ENCODE data around the gene IL17REL. TPM values are rescaled to one million over a fixed set of nuclear protein-coding genes. Genes with fewer than 3 reads are reported as not detected.

The IL17REL gene
- total RNA-seq, 1 donor = not detected

DNA sequence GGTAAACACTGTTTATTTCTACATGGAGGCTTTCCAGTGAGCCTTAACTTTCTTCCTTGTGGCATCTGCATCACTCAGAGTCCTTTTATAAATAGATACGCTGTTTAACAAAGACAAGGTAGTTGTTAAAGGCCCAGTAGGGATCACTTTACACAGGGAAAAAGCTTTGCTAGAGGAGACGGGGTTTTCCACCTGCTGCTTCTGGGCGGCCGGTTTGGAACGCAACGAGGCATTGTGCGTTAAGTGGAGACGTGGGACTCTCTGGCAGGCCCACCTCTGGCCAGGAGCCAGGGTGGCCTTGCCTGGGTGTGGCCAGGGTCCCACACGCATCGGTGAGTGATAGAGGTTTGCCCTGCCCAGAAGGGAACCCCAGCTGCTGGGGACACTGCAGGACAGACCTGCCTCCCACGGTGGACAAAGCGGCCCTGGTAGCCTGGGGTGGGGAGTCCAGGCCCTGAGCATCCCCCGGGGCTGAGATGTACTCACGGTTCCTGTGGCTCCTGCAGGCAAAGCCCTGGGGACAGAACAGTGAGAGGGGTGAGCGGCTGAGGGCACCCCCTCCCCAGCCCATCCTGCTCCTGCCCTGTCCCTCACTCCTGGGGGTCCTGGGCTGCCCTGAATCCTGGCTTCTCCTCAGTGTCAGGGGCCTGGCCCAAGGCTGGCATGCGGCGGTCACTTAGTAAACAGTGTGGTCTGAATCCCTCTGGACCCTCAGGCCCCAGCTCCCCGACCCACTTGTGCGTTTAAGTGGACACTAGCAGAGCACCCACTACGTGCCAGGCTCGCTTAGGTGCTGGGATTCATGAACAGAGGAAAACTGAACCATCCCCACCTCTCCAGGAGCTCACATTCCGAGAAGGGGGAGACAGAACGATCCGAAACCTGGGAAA is 4.2 kb downstream of the IL17REL start:
- peaks cover 7% of the 10 kb centered on the region for H3K4me1 ChIP-seq (ENCODE audit: insufficient read depth, low read length)
- H3K27me3 ChIP-seq (ENCODE audit: insufficient read depth, low read length) = peaks cover 7% of the 10 kb centered on the region
- H3K4me3 ChIP-seq (ENCODE audit: low read length) = no peak overlapping the region
- no peaks in the 10 kb centered on the region for H3K9me3 ChIP-seq (ENCODE audit: low read depth, low read length)

DNA sequence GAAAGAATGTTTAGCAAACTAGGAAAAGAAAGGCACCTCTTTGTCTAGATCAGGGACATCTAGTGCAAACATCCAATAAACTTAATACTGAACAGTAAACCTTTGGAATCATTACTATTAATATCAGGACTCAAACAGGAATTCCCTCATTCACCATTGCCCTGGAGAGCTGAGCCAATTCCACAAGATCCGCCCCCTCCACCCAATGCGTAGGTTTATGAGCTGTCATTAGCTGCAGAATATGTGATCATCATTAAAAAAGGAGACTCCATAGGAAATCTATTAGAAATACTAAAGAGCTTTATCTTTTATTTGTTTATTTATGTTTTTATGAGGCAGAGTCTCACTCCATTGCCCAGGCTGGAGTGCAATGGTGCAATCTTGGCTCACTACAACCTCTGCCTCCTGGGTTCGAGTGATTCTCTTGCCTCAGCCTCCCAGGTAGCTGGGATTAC is 5.5 kb downstream of the IL17REL start:
- Histone ChIP-seq H3K4me1 (ENCODE audit: insufficient read depth, low read length) (peaks cover 7% of the 10 kb centered on the region), H3K4me3 (ENCODE audit: low read length) (no peak overlapping the region), H3K9me3 (ENCODE audit: low read depth, low read length) (no peaks in the 10 kb centered on the region), H3K27me3 (ENCODE audit: insufficient read depth, low read length) (peaks cover 7% of the 10 kb centered on the region)

DNA sequence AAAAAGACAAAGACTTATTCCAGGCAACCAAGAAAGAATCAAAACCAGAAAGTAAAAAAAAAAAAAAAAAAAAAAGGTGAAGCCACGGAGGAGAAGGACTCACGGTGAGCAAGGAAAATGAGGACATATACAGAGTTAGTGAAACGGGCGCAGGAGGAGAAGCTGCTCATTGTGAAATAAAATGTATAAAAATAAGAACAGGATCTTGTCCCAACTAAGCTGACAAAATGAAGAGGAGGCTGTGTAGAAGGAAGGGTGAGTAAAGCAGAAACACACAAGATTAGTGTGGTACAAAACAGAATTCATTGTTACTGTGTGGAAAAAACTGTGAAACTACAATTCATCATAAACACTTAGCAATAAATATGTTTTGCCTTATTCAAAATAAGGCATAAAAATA is 7.6 kb downstream of the IL17REL start:
- H3K9me3 ChIP-seq (ENCODE audit: low read depth, low read length) = no peaks in the 10 kb centered on the region
- no peak overlapping the region for H3K4me3 ChIP-seq (ENCODE audit: low read length)
- H3K4me1 ChIP-seq (ENCODE audit: insufficient read depth, low read length) = peaks cover under 1% of the 10 kb centered on the region
- no peaks in the 10 kb centered on the region for H3K27me3 ChIP-seq (ENCODE audit: insufficient read depth, low read length)

DNA sequence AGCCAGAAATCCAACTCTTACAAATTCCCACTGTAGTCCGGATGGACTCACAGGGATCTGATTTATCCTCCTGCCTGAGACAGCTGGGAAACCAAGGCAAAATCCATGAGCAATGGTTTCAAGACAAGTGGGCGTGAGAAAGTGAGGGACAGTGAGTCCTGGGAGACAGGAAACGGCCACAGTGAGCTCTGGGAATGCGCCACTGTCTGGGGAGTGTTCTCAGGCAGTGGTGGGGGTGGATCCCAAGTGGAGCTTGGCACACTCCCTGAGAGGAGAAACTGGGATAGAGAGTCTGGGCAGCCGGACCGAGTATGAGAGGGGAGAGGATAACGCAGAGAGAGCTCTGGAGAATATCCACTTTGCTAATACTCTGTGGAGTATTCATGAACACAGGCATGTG is 9.8 kb downstream of the IL17REL start:
- Histone ChIP-seq H3K27me3 (ENCODE audit: insufficient read depth, low read length) (no peaks in the 10 kb centered on the region), H3K4me3 (ENCODE audit: low read length) (no peak overlapping the region), H3K9me3 (ENCODE audit: low read depth, low read length) (no peaks in the 10 kb centered on the region), H3K4me1 (ENCODE audit: insufficient read depth, low read length) (peaks cover 3% of the 10 kb centered on the region)

DNA sequence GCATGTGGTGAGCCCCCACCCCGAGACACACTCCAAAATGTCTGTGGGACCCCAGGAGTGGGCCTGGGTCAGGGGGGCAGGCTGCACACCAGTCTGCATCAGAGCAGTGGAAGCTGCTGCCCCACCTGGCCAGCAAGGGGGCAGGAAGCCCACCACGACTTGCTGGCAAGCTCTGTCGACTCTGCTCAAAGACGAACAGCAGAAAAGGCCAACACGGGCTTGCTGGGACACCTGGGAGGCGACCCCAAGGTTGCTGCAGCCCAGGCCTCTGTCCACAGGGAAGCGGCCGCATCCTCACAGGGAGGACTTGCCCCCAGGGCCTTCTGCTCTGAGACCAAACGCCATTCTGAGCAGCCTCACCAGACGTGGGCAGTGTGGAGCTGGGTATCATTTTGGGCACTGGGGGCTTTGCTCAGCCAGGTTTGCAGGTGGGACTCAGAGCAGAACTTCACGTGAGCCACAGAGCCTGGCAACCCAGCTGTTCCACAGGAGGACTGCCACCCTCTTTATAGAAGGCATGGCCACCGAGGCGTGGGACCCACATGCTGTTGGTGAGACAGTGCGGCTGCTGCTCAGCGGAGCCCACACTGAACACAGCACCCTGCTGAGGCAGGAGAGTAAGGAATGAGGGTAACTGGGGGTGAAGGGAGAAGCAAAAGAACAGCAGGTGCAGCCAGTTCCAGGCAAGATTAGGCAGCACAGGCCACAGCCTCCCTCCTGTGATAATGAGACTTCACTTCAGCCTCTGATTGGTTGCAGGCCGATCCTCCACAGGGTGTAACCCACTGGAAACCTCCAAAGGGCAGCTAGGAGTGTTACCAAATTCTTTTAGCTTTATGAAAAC is 11.0 kb downstream of the IL17REL start:
- H3K9me3 ChIP-seq (ENCODE audit: low read depth, low read length) = no peaks in the 10 kb centered on the region
- peaks cover 3% of the 10 kb centered on the region for H3K4me1 ChIP-seq (ENCODE audit: insufficient read depth, low read length)
- no peaks in the 10 kb centered on the region for H3K27me3 ChIP-seq (ENCODE audit: insufficient read depth, low read length)
- no peak overlapping the region for H3K4me3 ChIP-seq (ENCODE audit: low read length)

DNA sequence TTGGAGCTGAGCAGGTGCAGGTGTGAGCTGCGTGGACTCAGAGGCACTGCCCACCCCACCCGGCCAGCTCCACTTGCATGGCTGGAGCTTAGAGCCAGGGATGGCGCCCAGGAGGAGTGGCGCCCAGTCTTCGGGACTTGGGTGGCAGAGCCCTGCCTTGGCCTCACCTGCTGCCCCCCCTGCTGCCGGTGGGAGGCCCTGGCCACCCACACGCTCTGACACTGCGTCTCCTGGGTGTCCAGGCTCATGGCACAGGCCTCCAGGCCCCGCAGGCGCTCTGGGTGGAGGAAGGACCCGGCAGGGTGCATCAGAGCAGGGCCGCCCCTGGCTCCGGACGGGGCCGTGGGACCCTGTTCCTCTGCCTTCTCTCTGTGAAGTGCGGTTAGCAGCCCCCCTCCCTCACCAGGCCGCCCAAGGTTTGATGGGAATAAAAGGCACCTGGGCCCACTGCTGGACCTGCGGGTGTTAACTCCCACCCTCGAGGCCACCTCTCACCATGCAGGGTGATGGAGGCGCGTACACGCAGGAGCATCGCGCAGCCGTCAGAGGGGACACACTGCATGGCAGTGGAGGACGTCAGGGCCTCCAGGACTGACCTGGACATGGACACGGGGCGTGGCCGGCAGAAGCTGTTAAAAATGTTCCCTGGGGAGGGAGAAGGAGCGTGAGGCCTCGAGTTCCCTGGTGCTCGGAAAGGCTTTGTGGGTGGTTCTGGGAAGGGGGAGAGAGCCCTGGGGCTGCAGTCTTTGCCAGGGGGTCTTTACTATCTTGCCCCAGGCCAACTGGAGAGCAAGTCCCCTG is 11.8 kb downstream of the IL17REL start:
- no peak overlapping the region for H3K4me3 ChIP-seq (ENCODE audit: low read length)
- H3K27me3 ChIP-seq (ENCODE audit: insufficient read depth, low read length) = no peaks in the 10 kb centered on the region
- H3K4me1 ChIP-seq (ENCODE audit: insufficient read depth, low read length) = peaks cover 3% of the 10 kb centered on the region

DNA sequence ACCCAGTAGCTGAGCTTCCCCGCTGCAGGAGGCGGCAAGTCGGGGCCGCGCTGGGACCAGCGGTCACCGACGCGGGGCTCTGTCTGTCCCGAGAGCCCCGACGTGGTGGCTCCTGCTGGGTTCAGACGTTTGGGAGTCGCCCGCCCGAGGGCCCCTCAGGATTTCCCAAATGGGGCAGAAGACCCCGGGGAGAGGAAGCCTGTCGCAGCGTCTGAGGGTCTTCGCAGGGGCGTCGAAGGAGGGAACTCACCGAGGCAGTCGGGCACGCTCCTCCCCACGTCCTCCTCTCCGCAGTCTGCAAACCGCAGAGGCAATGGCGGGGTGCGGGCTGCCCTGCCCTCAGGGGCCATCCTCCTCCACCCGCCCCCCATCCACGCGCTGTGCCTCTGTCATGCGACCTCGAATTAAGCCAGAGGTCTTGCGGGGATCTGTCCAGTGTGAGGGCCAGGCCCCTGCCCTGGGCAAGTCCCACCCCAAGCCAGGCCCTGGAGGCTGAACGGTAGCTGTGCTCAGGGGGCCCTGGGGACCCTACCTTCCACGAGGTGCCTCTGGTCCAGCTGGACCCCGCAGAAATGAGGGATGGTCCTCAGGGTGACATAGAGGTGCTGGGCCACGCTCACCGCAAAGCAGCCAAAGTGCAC is 12.5 kb downstream of the IL17REL start:
- H3K9me3 ChIP-seq (ENCODE audit: low read depth, low read length) = no peaks in the 10 kb centered on the region
- no peak overlapping the region for H3K4me3 ChIP-seq (ENCODE audit: low read length)
- peaks cover 3% of the 10 kb centered on the region for H3K4me1 ChIP-seq (ENCODE audit: insufficient read depth, low read length)
- H3K27me3 ChIP-seq (ENCODE audit: insufficient read depth, low read length) = no peaks in the 10 kb centered on the region

More for the DNA sequence above, 11.8 kb downstream of the IL17REL start:
- no peaks in the 10 kb centered on the region for H3K9me3 ChIP-seq (ENCODE audit: low read depth, low read length)

DNA sequence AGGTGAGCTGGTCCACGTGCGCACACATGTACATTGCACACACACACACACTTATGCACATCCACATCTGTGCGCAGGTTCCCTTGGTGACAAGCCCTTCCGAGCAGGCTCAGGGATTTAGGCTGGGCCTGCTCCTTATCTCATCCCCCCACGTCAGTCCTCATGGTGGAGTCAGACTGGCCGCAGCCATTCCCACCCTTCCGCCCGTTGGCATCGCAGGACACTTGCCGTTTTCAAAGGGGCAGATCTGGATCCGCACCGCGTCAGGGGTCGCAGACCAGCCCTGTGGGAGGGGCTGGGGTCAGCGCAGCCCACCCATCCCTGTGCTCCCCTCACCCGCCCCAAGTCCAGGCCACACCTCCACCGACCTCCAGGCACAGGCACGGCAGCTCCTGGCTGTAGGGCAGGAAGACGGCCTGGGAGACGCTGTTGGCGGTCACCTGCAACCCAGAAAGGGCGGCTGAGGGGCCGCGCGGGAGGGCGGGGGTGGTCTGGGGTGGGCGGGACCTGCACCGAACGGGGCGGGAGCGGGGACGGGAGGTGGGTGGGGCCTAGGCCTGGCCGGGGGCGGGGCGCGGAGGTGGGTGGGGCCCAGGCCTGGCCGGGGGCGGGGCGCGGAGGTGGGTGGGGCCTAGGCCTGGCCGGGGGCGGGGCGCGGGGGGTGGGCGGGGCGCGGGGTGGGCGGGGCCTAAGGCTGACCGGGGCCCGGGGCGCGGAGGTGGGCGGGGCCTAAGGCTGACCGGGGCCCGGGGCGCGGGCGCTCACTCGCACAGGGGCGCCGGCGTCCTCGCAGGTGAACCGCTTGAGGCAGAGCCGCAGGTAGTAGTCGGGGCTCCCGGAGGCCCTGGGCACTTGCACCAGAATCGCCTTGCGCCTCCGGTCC is 13.3 kb downstream of the IL17REL start:
- Histone ChIP-seq H3K9me3 (ENCODE audit: low read depth, low read length) (no peaks in the 10 kb centered on the region), H3K4me1 (ENCODE audit: insufficient read depth, low read length) (peaks cover 3% of the 10 kb centered on the region), H3K27me3 (ENCODE audit: insufficient read depth, low read length) (no peaks in the 10 kb centered on the region), H3K4me3 (ENCODE audit: low read length) (no peak overlapping the region)

DNA sequence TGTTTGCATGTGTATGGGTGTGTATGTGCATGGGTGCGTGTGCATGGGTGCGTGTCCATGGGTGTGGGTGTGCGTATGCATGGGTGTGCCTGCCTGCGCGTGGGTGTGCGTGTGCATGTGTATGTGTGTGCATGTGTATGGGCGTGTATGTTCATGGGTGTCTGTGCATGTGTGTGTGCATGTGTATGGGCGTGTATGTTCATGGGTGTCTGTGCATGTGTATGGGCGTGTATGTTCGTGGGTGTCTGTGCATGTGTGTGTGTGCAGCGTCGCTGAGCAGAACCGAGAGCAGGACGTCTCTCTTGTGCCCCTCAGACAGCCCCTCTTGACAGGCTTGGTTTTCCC is 13.9 kb downstream of the IL17REL start:
- no peaks in the 10 kb centered on the region for H3K27me3 ChIP-seq (ENCODE audit: insufficient read depth, low read length)
- H3K4me1 ChIP-seq (ENCODE audit: insufficient read depth, low read length) = peaks cover 3% of the 10 kb centered on the region
- H3K9me3 ChIP-seq (ENCODE audit: low read depth, low read length) = no peaks in the 10 kb centered on the region
- H3K4me3 ChIP-seq (ENCODE audit: low read length) = no peak overlapping the region

DNA sequence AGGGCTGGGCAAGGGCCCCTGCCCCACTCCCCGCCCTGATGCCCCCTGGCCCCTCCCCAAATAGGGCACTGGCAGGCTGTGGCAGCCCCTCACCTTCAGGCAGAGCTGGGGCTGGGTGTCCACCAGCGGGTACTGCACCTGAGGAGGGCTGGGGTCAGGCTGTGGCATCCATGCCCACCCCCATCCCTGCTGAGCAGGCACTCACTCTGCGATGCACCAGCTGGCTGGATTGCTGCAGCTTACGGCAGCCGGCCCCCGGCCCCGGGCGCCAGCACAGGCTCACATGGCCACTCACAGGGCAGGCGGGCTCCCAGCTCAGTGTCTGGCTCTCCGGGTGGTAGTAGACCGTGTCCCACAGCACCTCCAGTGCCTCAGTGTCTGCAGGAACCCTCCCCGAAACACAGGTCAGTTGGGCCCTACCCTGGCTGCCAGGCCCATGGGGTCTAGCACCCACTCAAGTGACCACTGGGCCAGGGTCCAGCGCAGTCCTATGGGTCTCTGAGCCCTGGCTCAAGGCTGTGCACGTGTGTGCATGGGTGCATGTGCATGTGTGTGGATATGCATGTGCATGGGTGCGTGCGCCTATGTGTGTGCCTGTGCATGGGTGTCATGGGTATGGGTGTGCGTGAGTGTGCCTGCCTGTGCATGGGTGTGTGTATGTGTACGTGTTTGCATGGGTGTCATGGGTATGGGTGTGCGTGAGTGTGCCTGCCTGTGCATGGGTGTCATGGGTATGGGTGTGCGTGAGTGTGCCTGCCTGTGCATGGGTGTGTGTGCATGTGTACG is 14.4 kb downstream of the IL17REL start:
- no peaks in the 10 kb centered on the region for H3K9me3 ChIP-seq (ENCODE audit: low read depth, low read length)
- H3K4me3 ChIP-seq (ENCODE audit: low read length) = no peak overlapping the region
- peaks cover 8% of the 10 kb centered on the region for H3K4me1 ChIP-seq (ENCODE audit: insufficient read depth, low read length)
- no peaks in the 10 kb centered on the region for H3K27me3 ChIP-seq (ENCODE audit: insufficient read depth, low read length)

DNA sequence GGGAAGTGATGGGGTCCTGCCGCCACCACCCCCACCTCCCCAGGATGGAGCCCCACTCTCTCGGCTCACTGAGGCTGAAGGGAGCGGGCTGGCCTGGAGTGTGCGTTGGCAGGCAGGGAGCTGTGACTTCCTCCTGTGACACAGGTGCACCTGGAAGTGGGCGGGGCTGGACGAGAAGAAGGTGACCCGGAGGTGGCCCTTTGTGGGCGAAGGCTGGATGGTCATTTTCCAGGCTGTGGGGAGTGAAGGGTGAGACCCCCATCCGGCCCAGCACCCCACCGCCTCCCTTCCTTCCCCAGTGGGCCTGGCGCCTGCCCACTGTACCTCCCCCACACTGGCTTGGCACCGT is 15.3 kb downstream of the IL17REL start:
- no peak overlapping the region for H3K4me3 ChIP-seq (ENCODE audit: low read length)
- no peaks in the 10 kb centered on the region for H3K9me3 ChIP-seq (ENCODE audit: low read depth, low read length)
- H3K4me1 ChIP-seq (ENCODE audit: insufficient read depth, low read length) = peaks cover 11% of the 10 kb centered on the region
- H3K27me3 ChIP-seq (ENCODE audit: insufficient read depth, low read length) = no peaks in the 10 kb centered on the region

DNA sequence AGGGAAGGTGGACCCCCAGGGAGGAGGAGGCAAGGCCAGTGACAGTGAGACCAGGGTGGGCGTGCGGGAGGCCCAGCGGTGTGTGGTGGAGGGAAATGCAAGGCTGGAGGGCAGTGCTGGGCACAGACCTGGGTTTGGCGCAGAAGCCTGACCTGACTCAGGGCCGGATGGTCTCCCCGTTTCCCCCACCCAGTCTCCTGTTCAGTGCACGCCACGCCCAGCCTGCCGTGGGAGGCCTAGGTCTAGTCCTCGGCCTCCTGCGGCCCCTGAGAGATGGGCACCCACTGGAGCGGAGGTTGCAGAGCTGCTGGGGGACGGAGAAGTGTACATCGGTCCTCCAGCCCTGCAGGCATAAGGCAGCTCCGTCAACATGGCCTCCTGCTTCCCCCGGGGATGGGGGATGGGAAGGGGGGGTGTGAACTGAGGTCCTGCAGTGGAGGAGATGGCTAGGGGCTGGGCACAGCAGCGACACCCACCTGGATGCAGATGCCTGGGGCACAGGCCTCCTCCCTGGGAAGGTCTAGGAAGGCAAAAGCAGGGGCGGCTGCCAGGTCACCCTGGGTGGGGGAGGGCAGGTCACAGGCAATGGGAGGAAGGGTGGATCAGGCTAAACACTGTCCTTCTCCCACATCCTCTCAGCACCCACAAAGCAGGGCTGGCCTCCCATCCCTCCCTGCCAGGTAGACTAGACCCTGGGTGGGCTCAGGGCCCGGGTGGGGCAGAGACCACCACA is 15.9 kb downstream of the IL17REL start:
- Histone ChIP-seq H3K9me3 (ENCODE audit: low read depth, low read length) (no peaks in the 10 kb centered on the region), H3K4me3 (ENCODE audit: low read length) (no peak overlapping the region), H3K4me1 (ENCODE audit: insufficient read depth, low read length) (peaks cover 11% of the 10 kb centered on the region), H3K27me3 (ENCODE audit: insufficient read depth, low read length) (no peaks in the 10 kb centered on the region)

DNA sequence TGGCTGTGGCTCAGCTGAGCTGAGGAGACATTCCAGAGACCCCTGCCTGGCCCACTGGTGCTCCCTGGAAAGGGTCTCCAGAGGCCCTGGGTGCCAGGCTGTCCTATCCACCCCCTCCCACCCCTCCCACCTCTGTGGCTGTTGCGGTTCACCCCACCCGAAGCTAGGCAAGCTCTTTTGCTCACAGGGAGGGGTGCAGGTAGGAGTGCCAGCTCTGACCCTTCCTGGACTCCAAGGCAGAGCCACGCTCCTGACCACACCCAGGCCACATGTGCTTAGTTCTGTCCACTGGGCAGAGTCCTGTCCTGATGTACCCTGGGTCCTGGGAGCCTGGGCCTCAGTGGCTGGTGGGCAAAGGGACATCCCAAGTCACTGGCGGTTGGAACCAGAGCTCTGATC is 16.4 kb downstream of the IL17REL start:
- Histone ChIP-seq H3K4me3 (ENCODE audit: low read length) (no peak overlapping the region), H3K27me3 (ENCODE audit: insufficient read depth, low read length) (no peaks in the 10 kb centered on the region), H3K4me1 (ENCODE audit: insufficient read depth, low read length) (peaks cover 11% of the 10 kb centered on the region), H3K9me3 (ENCODE audit: low read depth, low read length) (peaks cover 4% of the 10 kb centered on the region)

Data from mononuclear cell (primary cell).